HG03575 (cell line): ENCODE data around the gene MAGIX.
"Not testable (repeated sequence)": the region's sequence is repeated elsewhere in the genome, so short reads cannot be mapped to it uniquely, and the experiment has no call there.

Experiments used
- ATAC-seq: cut with Tn5 transposase; IDR thresholded peaks from one replicate; pipeline ENCODE4 v1.9.1; 2021; ENCODE audit not compliant: unreplicated experiment, insufficient number of reproducible peaks, low FRiP score; ENCODE audit errors: extremely low read depth

MAGIX gene

GRCh38 chrX:49162620-49163019, at the start of gene MAGIX:
Gene MAGIX, plus strand, starts transcription at chrX:49162758. Its CDS starts 132 bp downstream, at chrX:49162890.
- no peak for ATAC-seq

GRCh38 chrX:49116076-49116475, 46.5 kb upstream of the MAGIX start:
- ATAC-seq = no peak

DNA sequence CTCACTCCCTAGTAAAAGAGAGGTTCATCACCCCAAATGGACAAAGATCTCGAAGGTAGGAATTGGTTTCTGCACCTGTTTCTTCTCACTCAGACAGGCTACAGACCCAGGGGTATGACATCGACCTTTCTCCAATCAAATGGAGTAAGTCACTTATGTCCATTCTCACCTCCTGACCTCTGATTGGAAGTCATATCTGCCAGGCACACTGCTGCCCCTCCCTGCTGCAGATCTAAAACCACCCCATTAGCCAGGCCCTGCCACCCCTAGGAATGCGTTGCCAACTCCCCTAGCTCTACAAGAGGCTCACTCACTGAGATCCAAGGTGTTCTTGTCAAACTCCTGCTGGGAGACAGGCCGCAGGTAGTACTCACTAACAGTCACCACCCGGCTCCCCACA, 45.8 kb upstream of the MAGIX start:
- no peak for ATAC-seq

- ATAC-seq = no peak
These were observed 45.0 kb upstream of the MAGIX start for GRCh38 chrX:49117581-49117980.

GRCh38 chrX:49120091-49120490, 42.5 kb upstream of the MAGIX start:
- ATAC-seq = no peak

- ATAC-seq = no peak
These were observed 40.1 kb upstream of the MAGIX start for GRCh38 chrX:49122499-49122898.

GRCh38 chrX:49127742-49128258, 34.8 kb upstream of the MAGIX start:
- not testable (repeated sequence) for ATAC-seq

DNA sequence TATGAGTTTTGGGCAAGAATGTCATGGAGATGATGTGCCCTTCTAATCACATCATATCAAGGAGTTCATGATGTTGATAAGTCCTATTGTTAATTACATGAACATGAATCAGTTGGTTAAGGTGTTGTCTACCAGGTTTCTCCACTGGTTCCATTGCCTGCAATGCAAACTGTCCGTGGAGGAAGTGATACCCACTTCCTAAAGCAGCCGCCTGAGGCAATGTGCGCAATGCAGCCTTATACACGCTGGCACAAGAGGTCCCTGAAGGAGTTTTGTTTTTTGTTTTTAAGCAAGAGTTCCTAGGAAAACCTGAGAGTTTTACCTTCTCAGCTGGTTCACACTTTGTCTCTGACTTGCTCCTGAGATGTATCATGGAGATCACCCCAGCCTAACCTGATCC, 33.1 kb upstream of the MAGIX start:
- ATAC-seq = no peak

DNA sequence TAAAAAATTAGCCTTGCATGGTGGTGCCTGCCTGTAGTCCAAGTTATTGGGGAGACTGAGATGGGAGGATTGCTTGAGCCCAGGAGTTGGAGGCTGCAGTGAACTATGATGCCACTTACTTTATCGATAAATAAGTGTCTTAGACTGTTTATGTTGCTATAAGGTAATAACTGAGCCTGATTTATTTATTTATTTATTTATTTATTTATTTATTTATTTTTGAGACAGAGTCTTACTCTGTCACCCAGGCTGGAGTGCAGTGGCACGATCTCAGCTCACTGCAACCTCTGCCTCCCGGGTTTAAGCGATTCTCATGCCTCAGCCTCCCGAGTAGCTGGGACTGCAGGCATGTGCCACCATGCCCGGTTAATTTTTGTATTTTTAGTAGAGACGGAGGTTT, 30.3 kb upstream of the MAGIX start:
- not testable (repeated sequence) for ATAC-seq

GRCh38 chrX:49133759-49134158, 28.8 kb upstream of the MAGIX start:
- ATAC-seq = no peak

DNA sequence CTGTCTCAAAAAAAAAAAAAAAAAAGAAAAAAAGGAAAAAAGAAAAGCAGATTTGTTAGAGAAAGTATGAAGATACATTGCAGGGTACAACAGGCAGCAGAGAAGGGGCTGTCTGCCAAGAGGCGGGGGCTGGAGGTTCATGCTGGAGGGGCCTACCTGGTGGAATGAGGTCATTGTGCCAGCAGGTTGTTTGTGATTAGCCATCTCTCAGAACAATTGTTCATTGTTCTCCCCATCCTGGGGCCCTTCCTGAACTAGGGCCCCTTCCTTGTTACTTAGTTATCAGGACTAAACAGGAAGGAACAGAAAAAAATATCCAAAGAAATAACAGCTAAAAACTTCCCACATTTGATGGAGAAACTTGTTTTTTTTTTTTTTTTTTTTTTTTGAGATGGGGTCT, 25.1 kb upstream of the MAGIX start:
- no peak for ATAC-seq

GRCh38 chrX:49139713-49140112, 22.8 kb upstream of the MAGIX start:
- ATAC-seq = no peak

GRCh38 chrX:49142264-49142663, 20.3 kb upstream of the MAGIX start:
- ATAC-seq = not testable (repeated sequence)

DNA sequence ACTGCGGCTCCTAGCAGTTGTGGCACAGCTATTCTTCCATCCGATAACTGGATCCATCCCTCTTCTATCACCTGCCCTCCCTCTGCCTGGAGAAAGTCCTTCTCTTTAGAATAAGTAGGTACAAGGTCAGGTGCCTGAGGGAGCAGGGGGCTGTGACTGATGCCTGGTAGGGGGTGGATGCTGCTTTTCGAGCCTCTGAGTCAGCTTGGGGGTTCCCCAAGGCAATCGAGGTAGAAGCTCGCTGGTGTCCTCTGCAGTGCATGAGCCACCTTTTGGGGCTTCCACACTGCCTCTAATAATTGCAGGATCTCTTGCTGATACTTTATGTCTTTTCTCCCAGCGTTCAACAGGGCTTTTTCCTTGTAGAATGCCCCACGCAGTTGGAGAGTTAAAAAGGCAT, 19.4 kb upstream of the MAGIX start:
- ATAC-seq = not testable (repeated sequence)

GRCh38 chrX:49147282-49147681, 15.3 kb upstream of the MAGIX start:
- ATAC-seq = no peak

DNA sequence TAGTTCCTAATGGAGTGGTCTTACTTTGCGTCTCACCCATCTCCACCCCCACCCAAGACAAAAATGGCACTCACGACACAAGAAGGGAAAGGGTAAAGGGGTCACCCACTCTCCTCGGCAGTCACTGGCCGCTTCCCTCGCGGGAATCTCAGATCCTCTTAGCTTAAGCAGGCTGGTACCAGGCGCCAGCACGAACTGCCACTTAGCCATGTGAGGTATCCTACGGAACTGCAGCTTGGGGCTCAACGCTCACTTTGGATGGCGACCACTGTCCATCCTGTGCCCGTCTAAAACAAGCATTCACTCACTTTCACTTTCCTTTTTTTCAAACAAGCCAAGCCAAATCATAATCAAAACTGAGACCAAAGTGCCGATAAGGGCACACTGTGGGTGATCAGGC, 14.6 kb upstream of the MAGIX start:
- no peak for ATAC-seq

- ATAC-seq = not testable (repeated sequence)
These were observed 14.0 kb upstream of the MAGIX start for GRCh38 chrX:49148390-49149100.

DNA sequence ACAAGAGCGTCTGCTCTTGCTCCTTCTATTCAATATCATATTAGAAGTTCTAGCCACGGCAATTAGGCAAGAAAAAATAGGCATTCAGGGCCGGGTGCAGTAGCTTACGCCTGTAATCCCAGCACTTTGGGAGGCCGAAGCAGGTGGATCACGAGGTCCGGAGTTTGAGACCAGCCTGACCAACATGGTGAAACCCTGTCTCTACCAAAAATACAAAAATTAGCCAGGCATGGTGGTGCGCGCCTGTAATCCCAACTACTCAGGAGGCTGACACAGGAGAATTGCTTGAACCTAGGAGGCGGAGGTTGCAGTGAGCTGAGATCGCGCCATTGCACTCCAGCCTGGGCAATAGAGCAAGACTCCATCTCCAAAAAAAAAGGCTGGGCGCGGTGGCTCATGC, 13.3 kb upstream of the MAGIX start:
- not testable (repeated sequence) for ATAC-seq

GRCh38 chrX:49153467-49153866, 9.1 kb upstream of the MAGIX start:
- no peak for ATAC-seq

- no peak for ATAC-seq
These were observed 7.2 kb upstream of the MAGIX start for GRCh38 chrX:49155243-49155899.
